ENCODE data around the gene GTF2B.

GTF2B gene

DNA sequence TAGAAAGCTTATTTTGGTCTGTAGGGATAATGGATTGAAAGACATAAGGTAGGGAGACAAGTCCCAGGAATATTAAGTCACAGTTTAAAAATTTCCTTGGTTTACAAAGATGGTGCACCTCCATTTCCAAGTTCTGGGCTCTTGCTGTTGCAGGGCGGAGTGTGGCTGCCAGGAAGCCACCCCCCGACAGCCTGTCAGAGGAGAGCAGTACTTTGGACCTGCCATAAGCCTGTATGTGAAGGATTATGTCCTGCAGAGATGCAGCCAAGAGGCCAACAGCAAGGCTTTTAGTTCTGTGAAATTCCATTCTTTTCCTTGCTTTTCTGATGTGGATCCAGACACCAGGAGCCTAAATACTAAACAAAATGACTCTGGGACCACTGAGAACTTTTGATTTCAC, 31.9 kb upstream of the GTF2B start:
- TF ChIP-seq GABPA (IDR thresholded peaks at IDR 0.05; ENCODE audit: low read depth), result no peak
- TF ChIP-seq, protein P1, sequence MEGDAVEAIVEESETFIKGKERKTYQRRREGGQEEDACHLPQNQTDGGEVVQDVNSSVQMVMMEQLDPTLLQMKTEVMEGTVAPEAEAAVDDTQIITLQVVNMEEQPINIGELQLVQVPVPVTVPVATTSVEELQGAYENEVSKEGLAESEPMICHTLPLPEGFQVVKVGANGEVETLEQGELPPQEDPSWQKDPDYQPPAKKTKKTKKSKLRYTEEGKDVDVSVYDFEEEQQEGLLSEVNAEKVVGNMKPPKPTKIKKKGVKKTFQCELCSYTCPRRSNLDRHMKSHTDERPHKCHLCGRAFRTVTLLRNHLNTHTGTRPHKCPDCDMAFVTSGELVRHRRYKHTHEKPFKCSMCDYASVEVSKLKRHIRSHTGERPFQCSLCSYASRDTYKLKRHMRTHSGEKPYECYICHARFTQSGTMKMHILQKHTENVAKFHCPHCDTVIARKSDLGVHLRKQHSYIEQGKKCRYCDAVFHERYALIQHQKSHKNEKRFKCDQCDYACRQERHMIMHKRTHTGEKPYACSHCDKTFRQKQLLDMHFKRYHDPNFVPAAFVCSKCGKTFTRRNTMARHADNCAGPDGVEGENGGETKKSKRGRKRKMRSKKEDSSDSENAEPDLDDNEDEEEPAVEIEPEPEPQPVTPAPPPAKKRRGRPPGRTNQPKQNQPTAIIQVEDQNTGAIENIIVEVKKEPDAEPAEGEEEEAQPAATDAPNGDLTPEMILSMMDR (IDR thresholded peaks at IDR 0.05; ENCODE audit: insufficient read depth, low read length), result no peak
- TF ChIP-seq SPI1 (IDR thresholded peaks at IDR 0.05; ENCODE audit: borderline replicate concordance, low read depth), result no peak
- no peak for TF ChIP-seq REST (IDR thresholded peaks at IDR 0.05; ENCODE audit: insufficient replicate concordance, low read depth)
- TF ChIP-seq POLR2AphosphoS5 (IDR thresholded peaks at IDR 0.05; ENCODE audit: low read depth), result no peak
- no peaks in the 10 kb centered on the region for H3K27me3 ChIP-seq (ENCODE audit: insufficient read depth, poor library complexity, severe bottlenecking)
- H3K27ac ChIP-seq (replicated peaks), result no peak overlapping the region
- DNase-seq (ENCODE audit: low read depth in 1 of 2, low spot score in 1 of 2), result no peak
- H3K4me3 ChIP-seq (replicated peaks; ENCODE audit: insufficient read depth, low read length), result no peak overlapping the region

DNA sequence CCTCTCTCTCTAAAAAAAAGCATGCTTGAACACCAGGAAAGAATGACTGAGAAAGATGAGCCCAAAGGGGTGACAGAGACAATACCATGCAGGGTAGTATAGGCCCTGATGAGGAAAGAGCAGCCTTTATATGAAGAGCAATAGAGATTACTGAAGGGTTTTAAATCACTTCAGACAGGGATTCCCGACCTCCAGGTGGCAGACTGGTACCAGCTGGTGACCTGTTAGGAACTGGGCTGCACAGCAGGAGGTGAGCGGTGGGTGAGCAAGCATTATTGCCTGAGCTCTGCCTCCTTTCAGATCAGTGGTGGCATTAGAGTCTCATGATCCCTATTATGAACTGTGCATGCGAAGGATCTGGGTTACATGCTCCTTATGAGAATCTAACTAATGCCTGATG, 30.8 kb upstream of the GTF2B start:
- TF ChIP-seq REST (IDR thresholded peaks at IDR 0.05; ENCODE audit: insufficient replicate concordance, low read depth) (no peak), SPI1 (IDR thresholded peaks at IDR 0.05; ENCODE audit: borderline replicate concordance, low read depth) (no peak), POLR2AphosphoS5 (IDR thresholded peaks at IDR 0.05; ENCODE audit: low read depth) (no peak), GABPA (IDR thresholded peaks at IDR 0.05; ENCODE audit: low read depth) (no peak)
- TF ChIP-seq, protein P1 (IDR thresholded peaks at IDR 0.05; ENCODE audit: insufficient read depth, low read length), result no peak
- Histone ChIP-seq H3K4me3 (replicated peaks; ENCODE audit: insufficient read depth, low read length) (no peak overlapping the region), H3K27ac (replicated peaks) (no peak overlapping the region), H3K27me3 (ENCODE audit: insufficient read depth, poor library complexity, severe bottlenecking) (no peaks in the 10 kb centered on the region)
- no peak for DNase-seq (ENCODE audit: low read depth in 1 of 2, low spot score in 1 of 2)

DNA sequence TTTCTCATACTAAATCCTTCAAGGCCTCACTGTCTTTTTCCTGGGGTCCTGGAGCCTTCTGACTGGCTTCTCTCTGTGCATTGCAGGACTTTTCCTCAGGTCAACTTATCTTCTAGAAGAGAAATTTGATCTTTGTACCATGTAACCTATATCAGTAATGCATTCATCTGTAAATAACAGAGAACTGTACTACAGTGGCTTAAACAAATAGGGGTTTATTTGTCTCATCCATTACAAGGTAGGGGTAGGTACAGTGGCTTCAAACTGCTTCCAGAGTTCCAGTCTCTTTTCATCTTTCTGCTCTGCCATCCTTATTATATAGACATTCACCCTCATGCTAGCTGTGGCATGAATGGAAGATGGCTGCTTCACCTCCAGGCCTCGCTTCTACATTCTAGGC, 29.5 kb upstream of the GTF2B start:
- no peak for DNase-seq (ENCODE audit: low read depth in 1 of 2, low spot score in 1 of 2)
- Histone ChIP-seq H3K4me3 (replicated peaks; ENCODE audit: insufficient read depth, low read length) (no peak overlapping the region), H3K27me3 (ENCODE audit: insufficient read depth, poor library complexity, severe bottlenecking) (no peaks in the 10 kb centered on the region), H3K27ac (replicated peaks) (no peak overlapping the region)
- TF ChIP-seq, protein P1 (IDR thresholded peaks at IDR 0.05; ENCODE audit: insufficient read depth, low read length), result no peak
- TF ChIP-seq SPI1 (IDR thresholded peaks at IDR 0.05; ENCODE audit: borderline replicate concordance, low read depth) (no peak), POLR2AphosphoS5 (IDR thresholded peaks at IDR 0.05; ENCODE audit: low read depth) (no peak), GABPA (IDR thresholded peaks at IDR 0.05; ENCODE audit: low read depth) (no peak), REST (IDR thresholded peaks at IDR 0.05; ENCODE audit: insufficient replicate concordance, low read depth) (no peak)

All from HL-60 (cell line).